ENCODE results near the gene TGFBR1. TPM values are rescaled to one million over a fixed set of nuclear protein-coding genes. Genes with fewer than 3 reads are reported as not detected.

TGFBR1 gene
- total and polyA plus RNA-seq, 3 donors from 2014 or later, result 20.9 to 30.8 (median 28.7) TPM

DNA sequence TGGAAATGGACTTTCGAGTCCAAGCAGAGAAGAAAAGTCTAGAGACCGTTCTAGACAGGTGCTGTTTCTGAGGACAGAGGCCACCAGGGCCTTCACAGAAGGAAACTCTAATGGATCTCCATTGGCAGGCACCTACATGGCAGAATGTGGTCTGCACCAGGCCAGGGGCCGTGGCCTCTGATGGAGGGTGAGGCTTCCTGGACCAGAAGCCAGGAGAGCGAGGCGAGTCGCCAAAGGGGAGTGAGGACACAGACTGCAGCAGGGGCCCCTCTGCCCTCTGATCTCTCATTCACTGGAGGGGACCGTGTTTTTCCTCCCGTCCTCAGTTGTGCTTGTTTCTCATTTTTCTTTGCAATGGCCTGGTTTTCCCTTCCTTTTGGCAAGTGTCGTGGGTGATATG lies 75.7 kb downstream of the TGFBR1 start:
- Histone ChIP-seq H3K4me3 (no peak overlapping the region), H3K9me3 (no peaks in the 10 kb centered on the region), H3K4me1 (no peaks in the 10 kb centered on the region), H3K36me3 (ENCODE audit: low read depth, missing control alignments) (no peaks in the 10 kb centered on the region), H3K27me3 (no peaks in the 10 kb centered on the region), H3K27ac (no peak overlapping the region)
- TF ChIP-seq, protein P1, sequence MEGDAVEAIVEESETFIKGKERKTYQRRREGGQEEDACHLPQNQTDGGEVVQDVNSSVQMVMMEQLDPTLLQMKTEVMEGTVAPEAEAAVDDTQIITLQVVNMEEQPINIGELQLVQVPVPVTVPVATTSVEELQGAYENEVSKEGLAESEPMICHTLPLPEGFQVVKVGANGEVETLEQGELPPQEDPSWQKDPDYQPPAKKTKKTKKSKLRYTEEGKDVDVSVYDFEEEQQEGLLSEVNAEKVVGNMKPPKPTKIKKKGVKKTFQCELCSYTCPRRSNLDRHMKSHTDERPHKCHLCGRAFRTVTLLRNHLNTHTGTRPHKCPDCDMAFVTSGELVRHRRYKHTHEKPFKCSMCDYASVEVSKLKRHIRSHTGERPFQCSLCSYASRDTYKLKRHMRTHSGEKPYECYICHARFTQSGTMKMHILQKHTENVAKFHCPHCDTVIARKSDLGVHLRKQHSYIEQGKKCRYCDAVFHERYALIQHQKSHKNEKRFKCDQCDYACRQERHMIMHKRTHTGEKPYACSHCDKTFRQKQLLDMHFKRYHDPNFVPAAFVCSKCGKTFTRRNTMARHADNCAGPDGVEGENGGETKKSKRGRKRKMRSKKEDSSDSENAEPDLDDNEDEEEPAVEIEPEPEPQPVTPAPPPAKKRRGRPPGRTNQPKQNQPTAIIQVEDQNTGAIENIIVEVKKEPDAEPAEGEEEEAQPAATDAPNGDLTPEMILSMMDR (IDR thresholded peaks at IDR 0.05), result no peak
- TF ChIP-seq POLR2A (IDR thresholded peaks at IDR 0.05), result no peak
- WGBS, 2 donors, result 87 to 89% methylated on average over 9 of the region's 9 CpGs
- no peak for DNase-seq
- intact Hi-C loops (cut with DNase I; ENCODE audit: low total_unique reads), result no loop called here

- TF ChIP-seq POLR2A (IDR thresholded peaks at IDR 0.05), result no peak
- TF ChIP-seq, protein P1 (IDR thresholded peaks at IDR 0.05), result no peak
- no peaks in the 10 kb centered on the region for H3K36me3 ChIP-seq (ENCODE audit: low read depth, missing control alignments)
- WGBS, 2 donors, result 73 to 83% methylated on average over 2 of the region's 2 CpGs
These were observed 76.3 kb downstream of the TGFBR1 start for GRCh38 chr9:99181206-99181605.

DNA sequence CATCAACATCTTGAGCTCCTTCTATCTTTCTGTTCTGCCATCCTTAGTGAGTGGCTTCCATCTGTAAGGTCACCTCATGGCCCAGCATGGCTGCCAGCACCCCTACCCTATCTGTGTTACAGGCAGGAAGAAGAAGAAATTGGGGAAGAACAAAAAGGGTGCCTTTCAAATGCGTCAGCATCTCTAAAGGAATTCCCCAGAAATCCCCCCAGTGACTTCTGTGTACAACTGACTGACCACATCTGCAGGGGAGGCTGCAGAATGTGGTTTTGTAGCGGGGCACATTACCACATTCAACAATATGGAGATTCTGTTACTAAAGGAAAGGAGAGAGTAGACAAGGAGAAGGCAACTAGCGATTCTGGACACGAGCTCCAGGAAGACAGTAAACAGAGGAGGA lies 76.7 kb downstream of the TGFBR1 start:
- Histone ChIP-seq H3K36me3 (ENCODE audit: low read depth, missing control alignments) (no peaks in the 10 kb centered on the region), H3K9me3 (no peaks in the 10 kb centered on the region), H3K27me3 (no peaks in the 10 kb centered on the region), H3K4me3 (no peak overlapping the region), H3K27ac (no peak overlapping the region), H3K4me1 (no peaks in the 10 kb centered on the region)
- DNase-seq, result no peak
- no peak for TF ChIP-seq POLR2A (IDR thresholded peaks at IDR 0.05)
- TF ChIP-seq, protein P1 (IDR thresholded peaks at IDR 0.05), result no peak
- intact Hi-C loops (cut with DNase I; ENCODE audit: low total_unique reads), result no loop called here
- 75 to 77% methylated on average over 4 of the region's 4 CpGs for WGBS, 2 donors

More at GRCh38 chr9:99181206-99181605, 76.3 kb downstream of the TGFBR1 start:
- no peak overlapping the region for H3K4me3 ChIP-seq
- intact Hi-C loops (cut with DNase I; ENCODE audit: low total_unique reads), result no loop called here
- no peaks in the 10 kb centered on the region for H3K9me3 ChIP-seq
- H3K27me3 ChIP-seq, result no peaks in the 10 kb centered on the region
- H3K27ac ChIP-seq, result no peak overlapping the region
- H3K4me1 ChIP-seq, result no peaks in the 10 kb centered on the region
- no peak for DNase-seq

- Histone ChIP-seq H3K4me3 (no peak overlapping the region), H3K36me3 (ENCODE audit: low read depth, missing control alignments) (no peaks in the 10 kb centered on the region), H3K27me3 (no peaks in the 10 kb centered on the region), H3K27ac (no peak overlapping the region), H3K9me3 (no peaks in the 10 kb centered on the region), H3K4me1 (no peaks in the 10 kb centered on the region)
- DNase-seq, result no peak
- intact Hi-C loops (cut with DNase I; ENCODE audit: low total_unique reads), result no loop called here
- TF ChIP-seq, protein P1 (IDR thresholded peaks at IDR 0.05), result no peak
- no peak for TF ChIP-seq POLR2A (IDR thresholded peaks at IDR 0.05)
- WGBS, 2 donors, result 89 to 90% methylated on average over 3 of the region's 3 CpGs
These were observed 77.4 kb downstream of the TGFBR1 start for GRCh38 chr9:99182356-99182755.

DNA sequence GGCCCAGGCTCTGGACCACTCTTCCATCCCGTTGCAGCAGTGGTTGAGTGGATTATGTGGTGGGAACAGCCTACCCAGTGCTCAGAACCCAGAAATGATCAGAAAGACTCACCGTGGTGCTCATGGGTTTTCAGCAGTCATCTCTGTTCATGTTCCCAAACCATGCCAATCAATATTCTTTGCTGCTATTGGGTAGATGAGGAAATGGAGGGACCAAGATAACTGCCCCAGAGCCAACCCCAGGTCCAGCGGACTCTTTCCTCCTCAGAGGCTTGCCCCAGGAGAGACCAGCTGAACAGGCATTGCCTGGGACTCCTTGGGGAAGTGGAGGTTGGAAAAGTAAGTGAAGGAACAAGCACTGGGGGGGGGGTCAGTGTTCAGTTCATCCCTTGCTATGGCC lies 78.7 kb downstream of the TGFBR1 start:
- intact Hi-C loops (cut with DNase I; ENCODE audit: low total_unique reads), result no loop called here
- no peaks in the 10 kb centered on the region for H3K9me3 ChIP-seq
- H3K27ac ChIP-seq, result no peak overlapping the region
- H3K4me3 ChIP-seq, result no peak overlapping the region
- no peak for TF ChIP-seq POLR2A (IDR thresholded peaks at IDR 0.05)
- TF ChIP-seq, protein P1 (IDR thresholded peaks at IDR 0.05), result no peak
- DNase-seq, result no peak
- no peaks in the 10 kb centered on the region for H3K4me1 ChIP-seq
- no peaks in the 10 kb centered on the region for H3K27me3 ChIP-seq
- 86 to 89% methylated on average over 3 of the region's 3 CpGs for WGBS, 2 donors
- no peaks in the 10 kb centered on the region for H3K36me3 ChIP-seq (ENCODE audit: low read depth, missing control alignments)
